Measurements from ENCODE around the gene APELA. TPM values are rescaled to one million over a fixed set of nuclear protein-coding genes. Genes with fewer than 3 reads are reported as not detected.

APELA gene, protein sequence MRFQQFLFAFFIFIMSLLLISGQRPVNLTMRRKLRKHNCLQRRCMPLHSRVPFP
- 1.5 and 1.6 TPM in 2 replicates for total RNA-seq
- 0.29 TPM in 1 of 2 replicates, not detected in the other for polyA plus RNA-seq

DNA sequence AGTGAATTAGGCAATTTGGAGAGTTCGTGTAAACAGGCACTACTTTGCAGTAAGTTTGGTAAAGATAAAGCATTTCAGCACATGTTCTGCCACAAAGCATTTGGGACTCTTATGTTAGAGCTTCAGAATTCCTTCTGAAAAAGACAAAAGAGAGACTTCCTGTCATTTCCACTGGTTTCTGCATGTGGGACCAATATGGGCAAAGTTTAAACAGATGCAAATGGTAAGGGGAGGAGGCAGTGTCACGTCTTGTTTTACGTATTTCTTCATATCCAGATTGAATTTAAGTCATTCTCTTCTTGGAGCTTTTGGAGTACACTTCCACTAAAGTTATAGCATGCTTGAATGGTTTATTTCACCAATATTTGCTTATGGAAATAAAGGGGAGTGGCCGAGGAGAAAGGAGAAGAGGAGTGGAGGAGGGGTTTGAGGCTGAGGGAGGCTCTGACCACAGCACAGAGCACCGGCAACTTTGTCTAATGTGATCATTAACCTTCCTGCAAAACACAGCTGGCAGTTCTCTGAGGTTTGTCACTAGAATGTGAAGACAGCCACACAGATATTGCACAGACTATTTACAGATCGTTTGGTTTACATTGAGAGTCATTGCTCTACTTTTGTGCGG is at the start of gene APELA:
TSS of gene APELA (plus strand) at position 479 of the 625 bp plus-strand sequence. CDS start 154 bp downstream, outside the sequence.
- peak within 1 kb of the TSS; percentile 71 for H3K4me2 ChIP-seq

DNA sequence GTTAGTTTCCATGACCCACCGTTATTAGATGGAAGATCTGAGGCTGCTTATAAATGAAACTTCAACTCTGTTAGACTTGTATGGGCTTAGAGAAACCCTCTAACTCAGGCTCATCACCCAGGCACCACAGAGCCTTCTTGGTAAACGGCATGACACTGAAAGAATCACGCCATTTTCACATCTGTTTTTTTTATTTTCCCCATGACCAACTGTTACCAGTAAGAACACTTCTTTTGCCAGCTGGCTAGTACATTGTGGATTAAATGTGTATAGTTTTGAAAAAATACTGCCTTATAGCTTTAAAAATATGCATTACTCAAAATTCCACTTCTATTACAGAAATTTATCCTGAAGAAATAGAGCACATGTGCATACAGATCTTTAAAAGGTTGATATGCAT is 48.0 kb upstream of the APELA start:
- Histone ChIP-seq H3K27ac (no peak overlapping the region), H3K4me1 (ENCODE audit: insufficient read depth) (no peaks in the 10 kb centered on the region), H3K36me3 (replicated peaks; ENCODE audit: insufficient read depth, low read depth) (no peaks in the 10 kb centered on the region), H3K4me3 (no peak overlapping the region), H2AFZ (no peak overlapping the region), H4K20me1 (ENCODE audit: insufficient read depth, poor library complexity, severe bottlenecking) (no peaks in the 10 kb centered on the region), H3K27me3 (no peaks in the 10 kb centered on the region), H3K4me2 (no peak overlapping the region), H3K9me3 (ENCODE audit: low read depth) (no peaks in the 10 kb centered on the region), H3K9me2 (replicated peaks; ENCODE audit: insufficient read depth) (no peaks in the 10 kb centered on the region), H3K79me2 (no peaks in the 10 kb centered on the region)
- no peak for DNase-seq (ENCODE audit: low spot score)
- WGBS (ENCODE audit: low lambda C conversion rate, missing lambda C conversion rate) = 88% methylated on average over 3 of the region's 3 CpGs
- TF ChIP-seq EZH2 (IDR thresholded peaks at IDR 0.05; ENCODE audit: borderline replicate concordance) (no peak), EZH2phosphoT487 (IDR thresholded peaks at IDR 0.05; ENCODE audit: low read depth, severe bottlenecking, unreplicated experiment) (no peak)
- TF ChIP-seq, protein P1, sequence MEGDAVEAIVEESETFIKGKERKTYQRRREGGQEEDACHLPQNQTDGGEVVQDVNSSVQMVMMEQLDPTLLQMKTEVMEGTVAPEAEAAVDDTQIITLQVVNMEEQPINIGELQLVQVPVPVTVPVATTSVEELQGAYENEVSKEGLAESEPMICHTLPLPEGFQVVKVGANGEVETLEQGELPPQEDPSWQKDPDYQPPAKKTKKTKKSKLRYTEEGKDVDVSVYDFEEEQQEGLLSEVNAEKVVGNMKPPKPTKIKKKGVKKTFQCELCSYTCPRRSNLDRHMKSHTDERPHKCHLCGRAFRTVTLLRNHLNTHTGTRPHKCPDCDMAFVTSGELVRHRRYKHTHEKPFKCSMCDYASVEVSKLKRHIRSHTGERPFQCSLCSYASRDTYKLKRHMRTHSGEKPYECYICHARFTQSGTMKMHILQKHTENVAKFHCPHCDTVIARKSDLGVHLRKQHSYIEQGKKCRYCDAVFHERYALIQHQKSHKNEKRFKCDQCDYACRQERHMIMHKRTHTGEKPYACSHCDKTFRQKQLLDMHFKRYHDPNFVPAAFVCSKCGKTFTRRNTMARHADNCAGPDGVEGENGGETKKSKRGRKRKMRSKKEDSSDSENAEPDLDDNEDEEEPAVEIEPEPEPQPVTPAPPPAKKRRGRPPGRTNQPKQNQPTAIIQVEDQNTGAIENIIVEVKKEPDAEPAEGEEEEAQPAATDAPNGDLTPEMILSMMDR (IDR thresholded peaks at IDR 0.05; ENCODE audit: poor library complexity) = no peak

More for the DNA sequence above, at the start of gene APELA:
- Histone ChIP-seq H2AFZ (peak within 1 kb of the TSS; percentile 34), H3K79me2 (no peaks in the 10 kb centered on the region), H3K4me3 (peak within 1 kb of the TSS; percentile 8), H4K20me1 (ENCODE audit: insufficient read depth, poor library complexity, severe bottlenecking) (no peaks in the 10 kb centered on the region), H3K27ac (peak within 1 kb of the TSS; percentile 3), H3K27me3 (no peaks in the 10 kb centered on the region), H3K4me1 (ENCODE audit: insufficient read depth) (peaks cover 24% of the 10 kb centered on the region), H3K36me3 (replicated peaks; ENCODE audit: insufficient read depth, low read depth) (no peaks in the 10 kb centered on the region), H3K9me3 (ENCODE audit: low read depth) (no peaks in the 10 kb centered on the region), H3K9me2 (replicated peaks; ENCODE audit: insufficient read depth) (no peaks in the 10 kb centered on the region)
- DNase-seq (ENCODE audit: low spot score) = peak; percentile 57
- TF ChIP-seq EZH2phosphoT487 (IDR thresholded peaks at IDR 0.05; ENCODE audit: low read depth, severe bottlenecking, unreplicated experiment) = no peak
- TF ChIP-seq, protein P1 (IDR thresholded peaks at IDR 0.05; ENCODE audit: poor library complexity) = no peak
- no peak for TF ChIP-seq EZH2 (IDR thresholded peaks at IDR 0.05; ENCODE audit: borderline replicate concordance)
- 8% methylated on average over 7 of the region's 7 CpGs for WGBS (ENCODE audit: low lambda C conversion rate, missing lambda C conversion rate)

DNA sequence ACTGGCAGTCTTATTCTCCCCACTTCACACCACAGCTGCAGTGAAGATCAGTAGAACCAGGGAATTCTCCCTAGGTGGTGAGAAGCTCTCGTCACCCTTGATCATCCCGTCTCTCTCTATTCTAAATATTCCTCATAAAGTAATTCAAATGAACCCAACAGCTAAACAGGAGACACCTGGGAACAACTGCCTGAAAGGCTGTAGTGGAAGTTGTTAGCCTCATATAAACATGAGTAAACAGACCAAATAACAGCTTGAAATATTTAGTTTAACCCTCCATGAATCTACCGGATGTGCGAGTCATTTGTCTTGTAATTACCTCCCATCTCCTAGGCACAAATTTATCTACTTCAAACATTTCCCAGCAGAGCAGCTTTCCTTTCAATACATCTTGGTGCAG is 30.4 kb upstream of the APELA start:
- Histone ChIP-seq H3K4me2 (no peak overlapping the region), H3K36me3 (replicated peaks; ENCODE audit: insufficient read depth, low read depth) (no peaks in the 10 kb centered on the region), H3K9me3 (ENCODE audit: low read depth) (no peaks in the 10 kb centered on the region), H4K20me1 (ENCODE audit: insufficient read depth, poor library complexity, severe bottlenecking) (no peaks in the 10 kb centered on the region), H3K79me2 (no peaks in the 10 kb centered on the region), H3K27me3 (no peaks in the 10 kb centered on the region), H3K9me2 (replicated peaks; ENCODE audit: insufficient read depth) (no peaks in the 10 kb centered on the region), H3K4me3 (no peak overlapping the region), H3K4me1 (ENCODE audit: insufficient read depth) (no peaks in the 10 kb centered on the region), H3K27ac (no peak overlapping the region), H2AFZ (no peak overlapping the region)
- DNase-seq (ENCODE audit: low spot score) = no peak
- no peak for TF ChIP-seq EZH2 (IDR thresholded peaks at IDR 0.05; ENCODE audit: borderline replicate concordance)
- TF ChIP-seq, protein P1 (IDR thresholded peaks at IDR 0.05; ENCODE audit: poor library complexity) = no peak
- TF ChIP-seq EZH2phosphoT487 (IDR thresholded peaks at IDR 0.05; ENCODE audit: low read depth, severe bottlenecking, unreplicated experiment) = no peak
- 44% methylated on average over 4 of the region's 4 CpGs for WGBS (ENCODE audit: low lambda C conversion rate, missing lambda C conversion rate)
